Immature natural killer cell (primary cell): ENCODE data around the gene RTEL1. TPM values are rescaled to one million over a fixed set of nuclear protein-coding genes. Genes with fewer than 3 reads are reported as not detected.
"Not testable (repeated sequence)": the region's sequence is repeated elsewhere in the genome, so short reads cannot be mapped to it uniquely, and the experiment has no call there.

Experiments used
- DNase-seq, 3 donors: peaks; one replicate each; pipeline ENCODE4 v3.0.0; 2022; ENCODE audit warnings: mixed read lengths in 1 of 3
- H3K27ac Mint-ChIP-seq, 6 donors: one replicate each; pipeline ENCODE4 v1.8.0; 2020; ENCODE audit warnings: mixed read lengths in 6 of 6, mild to moderate bottlenecking in 5 of 6, inconsistent platforms in 4 of 6, moderate library complexity in 3 of 6
- H3K27me3 Mint-ChIP-seq, 3 donors: one replicate each; pipeline ENCODE4 v1.8.0; 2020 to 2021; ENCODE audit warnings: low read depth in 3 of 3, mild to moderate bottlenecking in 3 of 3, mixed read lengths in 3 of 3, moderate library complexity in 3 of 3, inconsistent platforms in 1 of 3
- H3K36me3 Mint-ChIP-seq, 3 donors: one replicate each; pipeline ENCODE4 v1.8.0; 2020; ENCODE audit warnings: mixed read lengths in 3 of 3, inconsistent platforms in 2 of 3, mild to moderate bottlenecking in 2 of 3
- H3K4me1 Mint-ChIP-seq, 2 donors: one replicate each; pipeline ENCODE4 v1.8.0; 2020; ENCODE audit warnings: inconsistent platforms in 2 of 2, mild to moderate bottlenecking in 2 of 2, mixed read lengths in 2 of 2, moderate library complexity in 1 of 2
- H3K4me3 Mint-ChIP-seq, 5 donors: one replicate each; pipeline ENCODE4 v1.8.0; 2020; ENCODE audit warnings: mild to moderate bottlenecking in 5 of 5, mixed read lengths in 5 of 5, inconsistent platforms in 3 of 5, moderate library complexity in 3 of 5
- H3K9me3 Mint-ChIP-seq, 6 donors: one replicate each; pipeline ENCODE4 v1.8.0; 2020; ENCODE audit warnings: mild to moderate bottlenecking in 6 of 6, mixed read lengths in 6 of 6, inconsistent platforms in 4 of 6, moderate library complexity in 3 of 6
- polyA plus RNA-seq, 3 donors: library from polyadenylated mRNA; unstranded; fragments of 300-500 nt; fragmentation: Illumina TruSeq; gene quantifications; one replicate each; pipeline ENCODE4 v1.2.3, GENCODE V29; 2021

Gene RTEL1
- polyA plus RNA-seq, 3 donors from 2014 or later: 1.5 to 7.3 TPM; not detected in 1

DNA sequence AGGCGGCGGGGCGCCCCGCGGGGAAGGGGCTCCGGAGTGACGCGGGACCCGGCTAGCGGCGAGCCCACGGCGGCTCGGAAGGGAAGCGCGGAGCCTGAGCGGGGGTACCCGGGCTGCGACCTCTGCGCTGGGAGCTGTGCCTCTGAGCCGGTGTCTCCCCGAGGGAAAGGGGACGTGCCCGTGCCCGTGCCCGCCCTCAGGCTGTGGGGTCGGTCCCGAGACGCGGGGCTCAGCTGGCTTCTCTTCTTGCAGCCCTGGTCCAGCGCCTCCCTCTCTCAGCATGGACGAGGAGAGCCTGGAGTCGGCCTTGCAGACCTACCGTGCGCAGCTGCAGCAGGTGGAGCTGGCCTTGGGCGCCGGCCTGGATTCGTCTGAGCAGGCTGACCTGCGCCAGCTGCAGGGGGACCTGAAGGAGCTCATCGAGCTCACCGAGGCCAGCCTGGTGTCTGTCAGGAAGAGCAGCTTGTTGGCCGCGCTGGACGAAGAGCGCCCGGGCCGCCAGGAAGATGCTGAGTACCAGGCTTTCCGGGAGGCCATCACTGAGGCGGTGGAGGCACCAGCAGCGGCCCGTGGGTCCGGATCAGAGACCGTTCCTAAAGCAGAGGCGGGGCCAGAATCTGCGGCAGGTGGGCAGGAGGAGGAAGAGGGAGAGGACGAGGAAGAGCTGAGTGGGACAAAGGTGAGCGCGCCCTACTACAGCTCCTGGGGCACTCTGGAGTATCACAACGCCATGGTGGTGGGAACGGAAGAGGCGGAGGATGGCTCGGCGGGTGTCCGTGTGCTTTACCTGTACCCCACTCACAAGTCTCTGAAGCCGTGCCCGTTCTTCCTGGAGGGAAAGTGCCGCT is 50.4 kb downstream of the RTEL1 start:
- peaks cover 10 to 31% (median 15%) of the 10 kb centered on the region in 3 donors for H3K36me3 Mint-ChIP-seq
- H3K27ac Mint-ChIP-seq: peak overlapping the region in 5 of 6 donors; percentile 49 to 89 (median 61)
- H3K4me1 Mint-ChIP-seq: peaks cover 51 to 55% of the 10 kb centered on the region in 2 donors
- peak in 1 of 3 donors; percentile 30 for DNase-seq
- H3K4me3 Mint-ChIP-seq: peak overlapping the region; percentile 60 to 78 (median 74)
- H3K9me3 Mint-ChIP-seq: no peaks in the 10 kb centered on the region
- H3K27me3 Mint-ChIP-seq: peaks cover 0 to 11% (median 5%) of the 10 kb centered on the region in 3 donors

DNA sequence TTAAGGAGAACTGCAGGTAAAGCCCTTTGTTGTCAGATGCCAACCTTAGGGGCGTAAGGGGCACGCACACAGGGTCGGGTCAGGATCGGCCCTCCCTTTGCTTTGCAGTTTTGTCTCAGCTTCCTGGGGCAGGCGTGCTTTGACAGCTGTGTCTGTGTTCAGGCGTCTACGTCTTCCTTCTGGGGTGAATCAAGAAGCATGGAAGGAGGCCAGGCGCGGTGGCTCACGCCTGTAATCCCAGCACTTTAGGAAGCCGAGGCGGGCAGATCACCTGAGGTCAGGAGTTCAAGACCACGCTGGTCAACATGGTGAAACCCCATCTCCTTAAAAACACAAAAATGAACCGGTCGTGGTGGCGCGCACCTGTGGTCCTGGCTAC is 51.0 kb downstream of the RTEL1 start:
- Mint-ChIP-seq H3K4me3 (peak overlapping the region; percentile 60 to 78 (median 74)), H3K27ac (peak overlapping the region in 4 of 6 donors; percentile 57 to 89 (median 72)), H3K4me1 (peaks cover 51 to 55% of the 10 kb centered on the region in 2 donors), H3K9me3 (no peaks in the 10 kb centered on the region), H3K27me3 (peaks cover 0 to 11% (median 5%) of the 10 kb centered on the region in 3 donors), H3K36me3 (peaks cover 10 to 35% (median 15%) of the 10 kb centered on the region in 3 donors)
- no peak for DNase-seq

DNA sequence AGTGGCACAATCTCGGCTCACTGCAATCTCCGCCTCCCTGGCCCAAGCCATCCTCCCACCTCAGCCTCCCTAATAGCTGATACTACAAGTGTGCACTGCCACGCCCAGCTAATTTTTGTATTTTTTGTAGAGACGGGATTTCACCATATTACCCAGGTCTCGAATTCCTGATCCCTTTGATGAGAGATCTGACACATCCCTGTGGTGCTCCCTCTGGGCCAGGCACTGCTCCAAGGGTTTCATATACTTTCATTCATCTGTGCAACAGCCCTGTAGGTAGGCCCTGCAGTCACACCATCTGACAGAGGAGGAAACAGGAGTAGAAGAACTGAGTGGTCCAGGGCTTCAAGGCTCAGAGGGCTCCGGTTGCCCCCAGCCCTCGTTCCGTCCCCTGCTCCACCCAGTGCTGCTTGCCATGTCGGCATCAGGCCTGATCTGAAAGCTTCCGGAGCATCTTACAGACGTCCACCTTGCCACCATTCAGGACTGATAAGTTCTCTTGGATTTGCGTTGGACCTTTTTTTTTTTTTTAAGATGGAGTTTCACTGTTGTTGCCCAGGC is 53.1 kb downstream of the RTEL1 start:
- peaks cover 0 to 4% (median 2%) of the 10 kb centered on the region in 6 donors for H3K9me3 Mint-ChIP-seq

DNA sequence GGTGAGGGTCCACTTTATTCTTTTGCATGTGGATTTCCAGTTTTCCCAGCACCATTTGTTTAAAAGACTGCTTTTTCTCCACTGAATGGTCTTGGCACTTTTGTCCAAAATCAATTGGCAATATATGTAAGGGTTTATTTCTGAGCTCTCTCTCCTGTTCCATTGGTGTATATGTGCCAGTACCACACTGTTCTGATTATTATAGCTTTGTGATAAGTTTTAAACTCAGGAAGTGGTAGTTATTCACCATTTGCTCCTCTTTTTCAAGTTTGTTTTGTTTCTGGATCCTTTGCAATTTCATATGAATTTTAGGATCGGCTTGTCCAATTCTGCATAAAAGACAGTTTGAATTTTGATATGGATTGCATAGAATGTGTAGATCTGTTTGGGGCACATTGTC is 54.1 kb downstream of the RTEL1 start:
- Mint-ChIP-seq H3K27me3 (peaks cover 0 to 9% (median 2%) of the 10 kb centered on the region in 3 donors), H3K36me3 (peaks cover 23 to 49% (median 32%) of the 10 kb centered on the region in 3 donors), H3K4me3 (no peak overlapping the region), H3K4me1 (peaks cover 41 to 57% of the 10 kb centered on the region in 2 donors), H3K9me3 (peaks cover 0 to 4% (median 2%) of the 10 kb centered on the region in 6 donors), H3K27ac (peak overlapping the region in 2 of 6 donors; percentile 10 to 39)
- no peak for DNase-seq

More for the DNA sequence above, 53.1 kb downstream of the RTEL1 start:
- H3K4me1 Mint-ChIP-seq: peaks cover 49 to 60% of the 10 kb centered on the region in 2 donors
- peak overlapping the region in 1 of 6 donors; percentile 19 for H3K27ac Mint-ChIP-seq
- H3K4me3 Mint-ChIP-seq: peak overlapping the region in 2 of 5 donors; percentile 3 to 21
- H3K27me3 Mint-ChIP-seq: peaks cover 0 to 11% (median 5%) of the 10 kb centered on the region in 3 donors
- H3K36me3 Mint-ChIP-seq: peaks cover 19 to 49% (median 25%) of the 10 kb centered on the region in 3 donors
- no peak for DNase-seq

DNA sequence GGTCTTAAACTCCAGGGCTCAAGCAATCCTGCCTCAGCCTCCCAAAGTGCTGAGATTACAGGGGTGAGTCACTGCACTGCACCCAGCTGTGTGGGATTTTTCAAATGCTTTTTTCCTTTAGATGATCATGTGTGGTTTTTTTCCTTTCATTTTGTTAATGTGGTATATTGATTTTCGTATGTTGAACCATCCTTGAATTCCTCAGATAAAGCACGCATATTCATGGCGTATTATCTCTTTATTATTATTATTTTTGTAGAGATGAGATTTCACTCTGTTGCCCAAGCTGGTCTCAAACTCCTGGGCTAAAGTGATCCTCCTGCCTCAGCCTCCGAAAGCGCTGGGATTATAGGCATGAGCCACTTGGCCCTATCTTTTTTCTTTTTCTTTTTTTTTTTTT is 56.7 kb downstream of the RTEL1 start:
- H3K27ac Mint-ChIP-seq: no peak overlapping the region
- peaks cover 30 to 59% (median 44%) of the 10 kb centered on the region in 3 donors for H3K36me3 Mint-ChIP-seq
- H3K4me1 Mint-ChIP-seq: peaks cover 38 to 57% of the 10 kb centered on the region in 2 donors
- peaks cover 2 to 4% (median 2%) of the 10 kb centered on the region in 3 donors for H3K27me3 Mint-ChIP-seq
- no peak for DNase-seq
- H3K4me3 Mint-ChIP-seq: no peak overlapping the region
- peaks cover 1 to 10% (median 5%) of the 10 kb centered on the region in 6 donors for H3K9me3 Mint-ChIP-seq

DNA sequence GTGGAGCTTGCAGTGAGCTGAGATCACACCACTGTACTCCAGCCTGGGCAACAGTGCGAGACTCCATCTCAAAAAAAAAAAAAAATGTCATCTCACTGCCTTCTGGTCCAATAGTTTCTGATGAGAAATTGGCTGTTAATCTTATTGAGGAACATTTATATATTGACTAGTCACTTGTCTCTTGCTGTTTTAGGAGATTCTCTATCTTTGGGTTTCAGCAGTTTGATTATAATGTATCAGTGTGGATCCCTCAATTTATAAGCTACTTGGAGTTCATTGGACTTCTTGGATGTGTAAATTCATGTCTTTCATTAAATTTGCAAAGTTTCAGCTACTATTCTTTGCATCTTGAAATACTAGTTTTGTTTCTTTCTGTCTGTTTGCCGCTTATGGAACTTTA is 60.9 kb downstream of the RTEL1 start:
- no peak for DNase-seq
- H3K27me3 Mint-ChIP-seq: peaks cover 0 to 5% (median 1%) of the 10 kb centered on the region in 3 donors
- peaks cover 1 to 10% (median 5%) of the 10 kb centered on the region in 6 donors for H3K9me3 Mint-ChIP-seq
- H3K27ac Mint-ChIP-seq: peak overlapping the region in 2 of 6 donors; percentile 7 to 30
- H3K4me1 Mint-ChIP-seq: peaks cover 21 to 35% of the 10 kb centered on the region in 2 donors
- H3K4me3 Mint-ChIP-seq: peak overlapping the region in 1 of 5 donors; percentile 22
- peaks cover 27 to 43% (median 40%) of the 10 kb centered on the region in 3 donors for H3K36me3 Mint-ChIP-seq

DNA sequence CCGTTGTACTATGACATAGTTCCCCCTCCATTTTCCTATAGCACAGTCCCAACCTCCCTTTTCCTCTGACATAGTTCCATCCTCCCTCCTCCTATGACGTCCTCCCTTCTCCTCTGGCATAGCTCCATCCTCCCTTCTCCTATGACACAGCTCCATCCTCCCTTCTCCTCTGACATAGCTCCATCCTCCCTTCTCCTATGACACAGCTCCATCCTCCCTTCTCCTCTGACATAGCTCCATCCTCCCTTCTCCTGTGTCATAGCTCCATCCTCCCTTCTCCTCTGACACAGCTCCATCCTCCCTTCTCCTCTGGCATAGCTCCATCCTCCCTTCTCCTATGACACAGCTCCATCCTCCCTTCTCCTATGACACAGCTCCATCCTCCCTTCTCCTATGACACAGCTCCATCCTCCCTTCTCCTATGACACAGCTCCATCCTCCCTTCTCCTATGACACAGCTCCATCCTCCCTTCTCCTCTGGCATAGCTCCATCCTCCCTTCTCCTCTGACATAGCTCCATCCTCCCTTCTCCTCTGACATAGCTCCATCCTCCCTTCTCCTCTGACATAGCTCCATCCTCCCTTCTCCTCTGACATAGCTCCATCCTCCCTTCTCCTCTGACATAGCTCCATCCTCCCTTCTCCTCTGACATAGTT is 65.0 kb downstream of the RTEL1 start:
- not testable (repeated sequence) for H3K27me3 Mint-ChIP-seq, H3K27ac Mint-ChIP-seq, DNase-seq, H3K4me3 Mint-ChIP-seq
- H3K4me1 Mint-ChIP-seq: peaks cover 20 to 21% of the 10 kb centered on the region in 2 donors
- peaks cover 3 to 12% (median 8%) of the 10 kb centered on the region in 6 donors for H3K9me3 Mint-ChIP-seq
- peaks cover 24 to 31% (median 29%) of the 10 kb centered on the region in 3 donors for H3K36me3 Mint-ChIP-seq

DNA sequence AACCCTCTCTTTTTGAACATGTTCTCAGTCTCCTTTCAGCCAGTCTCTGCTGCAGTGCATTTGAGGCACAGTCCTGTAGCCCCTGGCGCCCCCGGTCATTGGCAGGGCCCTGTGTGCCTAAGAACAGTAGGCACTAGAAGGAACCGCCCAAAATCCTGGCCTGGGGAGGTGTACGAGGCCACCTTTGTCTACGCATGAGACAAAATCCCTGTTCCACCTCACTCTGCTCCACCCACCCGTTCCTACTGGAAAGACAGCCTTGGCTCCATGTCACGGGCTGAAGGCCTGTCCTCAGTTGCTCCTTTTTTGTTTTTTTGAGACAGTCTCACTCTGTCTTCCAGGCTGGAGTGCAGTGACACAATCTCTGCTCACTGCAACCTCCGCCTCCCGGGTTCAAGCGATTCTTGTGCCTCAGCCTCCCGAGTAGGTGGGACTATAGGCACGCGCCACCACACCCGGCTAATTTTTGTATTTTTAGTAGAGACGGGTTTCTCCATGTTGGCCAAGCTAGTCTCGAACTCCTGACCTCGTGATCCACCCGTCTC is 72.1 kb downstream of the RTEL1 start:
- H3K36me3 Mint-ChIP-seq: peaks cover 14 to 24% (median 17%) of the 10 kb centered on the region in 3 donors

DNA sequence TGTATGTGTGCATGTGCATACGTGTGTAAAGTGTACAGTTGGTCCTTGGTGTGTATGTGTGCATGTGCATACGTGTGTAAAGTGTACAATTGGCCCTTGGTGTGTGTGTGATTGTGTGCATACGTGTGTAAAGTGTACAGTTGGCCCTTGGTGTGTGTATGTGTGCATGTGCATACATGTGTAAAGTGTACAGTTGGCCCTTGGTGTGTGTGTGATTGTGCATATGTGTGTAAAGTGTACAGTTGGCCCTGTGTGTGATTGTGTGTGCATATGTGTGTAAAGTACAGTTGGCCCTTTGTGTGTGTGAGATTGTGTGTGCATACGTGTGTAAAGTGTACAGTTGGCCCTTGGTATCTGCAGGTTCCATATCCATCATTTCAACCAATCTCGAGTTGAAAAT is 73.3 kb downstream of the RTEL1 start:
- no peak for DNase-seq
- Mint-ChIP-seq H3K27ac (no peak overlapping the region), H3K27me3 (peaks cover 2 to 10% (median 9%) of the 10 kb centered on the region in 3 donors), H3K36me3 (peaks cover 7 to 24% (median 14%) of the 10 kb centered on the region in 3 donors), H3K9me3 (no peaks in the 10 kb centered on the region), H3K4me1 (peaks cover 8 to 35% of the 10 kb centered on the region in 2 donors), H3K4me3 (no peak overlapping the region)

More for the DNA sequence above, 72.1 kb downstream of the RTEL1 start:
- not testable (repeated sequence) for H3K27me3 Mint-ChIP-seq, DNase-seq, H3K9me3 Mint-ChIP-seq
- Mint-ChIP-seq H3K4me3 (peak overlapping the region in 1 of 5 donors; percentile 12), H3K27ac (peak overlapping the region in 2 of 6 donors; percentile 49 to 77), H3K4me1 (peaks cover 4 to 25% of the 10 kb centered on the region in 2 donors)

DNA sequence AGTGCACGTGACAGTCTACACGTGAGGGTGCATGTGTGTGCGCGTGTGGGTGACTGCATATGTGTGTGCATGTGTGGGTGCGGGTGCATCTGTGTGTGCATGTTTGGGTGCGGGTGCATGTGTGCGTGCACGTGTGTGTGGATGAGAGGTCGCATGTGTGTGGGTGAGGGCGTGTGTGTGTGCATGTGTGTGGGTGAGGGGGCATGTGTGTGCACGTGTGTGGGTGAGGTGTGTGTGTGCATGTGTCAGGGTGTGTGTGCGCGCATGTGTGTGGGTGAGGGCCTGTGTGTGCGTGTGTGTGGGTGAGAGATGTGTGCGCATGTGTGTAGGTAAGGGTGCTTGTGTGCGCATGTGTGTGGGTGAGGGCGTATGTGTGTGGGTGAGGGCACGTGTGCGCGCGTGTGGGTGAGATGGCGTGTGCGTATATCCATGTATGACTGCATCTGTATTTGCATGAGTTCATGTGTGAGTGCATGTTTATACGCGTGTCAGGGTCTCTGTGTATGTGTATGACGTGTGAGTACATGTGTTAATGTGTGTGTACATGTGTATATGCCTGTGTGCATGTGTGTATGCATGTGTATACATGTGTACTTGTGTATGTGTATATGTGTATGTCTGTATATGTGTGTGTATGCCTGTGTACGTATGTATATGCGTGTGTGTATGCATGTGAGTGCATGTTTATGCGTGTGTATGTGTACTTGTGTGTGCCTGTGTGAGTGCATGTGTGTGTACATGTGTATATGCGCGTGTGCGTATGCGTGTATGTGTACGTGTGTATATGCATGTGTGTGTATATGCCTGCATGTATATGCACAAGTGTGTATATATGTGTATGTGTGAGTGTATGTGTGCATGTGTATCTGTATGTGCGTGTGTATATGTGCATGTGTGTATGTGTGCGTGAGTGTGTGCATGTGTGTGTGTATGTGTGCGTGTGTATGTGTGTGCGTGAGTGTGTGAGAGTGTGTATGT is 74.3 kb downstream of the RTEL1 start:
- no peak for DNase-seq
- Mint-ChIP-seq H3K27ac (no peak overlapping the region), H3K4me3 (no peak overlapping the region), H3K27me3 (peaks cover 2 to 14% (median 11%) of the 10 kb centered on the region in 3 donors), H3K9me3 (no peaks in the 10 kb centered on the region), H3K4me1 (peaks cover 14 to 36% of the 10 kb centered on the region in 2 donors), H3K36me3 (peaks cover 4 to 20% (median 10%) of the 10 kb centered on the region in 3 donors)

DNA sequence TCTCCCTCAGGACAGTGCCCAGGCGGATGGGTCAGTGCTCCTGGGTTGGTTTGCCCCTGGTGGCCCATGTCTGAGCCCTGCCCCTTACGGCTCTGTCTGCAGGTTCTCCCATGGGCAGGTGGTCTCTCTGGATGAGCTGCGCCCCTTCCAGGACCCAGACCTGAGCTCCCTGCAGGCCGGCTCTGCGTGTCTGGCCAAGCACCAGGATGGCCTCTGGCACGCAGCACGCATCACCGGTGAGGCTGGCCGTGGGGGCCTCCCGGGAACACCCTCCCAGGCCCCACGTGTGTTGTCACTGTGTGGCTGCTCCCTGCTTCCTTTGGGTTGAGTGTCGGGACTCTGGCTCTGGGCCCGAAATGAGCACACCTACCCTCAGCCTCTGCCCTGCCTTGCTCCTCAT is 75.0 kb downstream of the RTEL1 start:
- no peak overlapping the region for H3K27ac Mint-ChIP-seq
- no peak for DNase-seq
- H3K36me3 Mint-ChIP-seq: peaks cover 3 to 16% (median 9%) of the 10 kb centered on the region in 3 donors
- H3K9me3 Mint-ChIP-seq: no peaks in the 10 kb centered on the region
- no peak overlapping the region for H3K4me3 Mint-ChIP-seq
- H3K27me3 Mint-ChIP-seq: peaks cover 2 to 14% (median 11%) of the 10 kb centered on the region in 3 donors
- H3K4me1 Mint-ChIP-seq: peaks cover 14 to 30% of the 10 kb centered on the region in 2 donors

DNA sequence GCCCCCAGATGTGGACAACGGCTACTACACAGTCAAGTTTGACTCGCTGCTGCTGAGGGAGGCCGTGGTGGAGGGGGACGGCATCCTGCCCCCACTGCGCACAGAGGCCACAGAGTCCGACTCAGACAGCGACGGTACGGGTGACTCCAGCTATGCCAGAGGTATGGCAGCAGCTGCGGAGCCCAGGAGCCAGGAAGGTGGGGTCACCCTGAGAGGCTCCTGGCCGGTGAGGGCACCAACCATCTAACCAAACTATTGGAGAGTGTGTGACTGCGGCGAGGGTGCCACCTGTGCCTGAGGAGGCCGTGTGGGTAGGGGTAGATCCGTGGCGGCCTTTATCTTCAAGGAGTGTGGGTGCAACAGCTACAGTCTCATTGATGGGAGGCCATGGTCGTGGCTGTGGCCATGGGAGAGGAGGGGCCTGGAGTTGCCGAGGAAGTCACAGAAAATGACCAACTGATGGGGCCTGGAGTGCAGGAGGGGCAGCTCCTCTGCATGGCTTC is 75.5 kb downstream of the RTEL1 start:
- Mint-ChIP-seq H3K27ac (peak overlapping the region in 3 of 6 donors; percentile 20 to 67 (median 35)), H3K36me3 (peaks cover 0 to 16% (median 6%) of the 10 kb centered on the region in 3 donors), H3K27me3 (peaks cover 2 to 11% (median 9%) of the 10 kb centered on the region in 3 donors), H3K4me1 (peaks cover 14 to 26% of the 10 kb centered on the region in 2 donors), H3K9me3 (no peaks in the 10 kb centered on the region), H3K4me3 (peak overlapping the region in 1 of 5 donors; percentile 36)
- DNase-seq: no peak
